H9 (cell line): Measurements from ENCODE around the gene DENND1A. TPM values are rescaled to one million over a fixed set of nuclear protein-coding genes. Genes with fewer than 3 reads are reported as not detected.

Experiments
- DNase-seq: peaks from one replicate; pipeline ENCODE4 v3.0.0-alpha.2; 2017
- H2AFZ ChIP-seq: one replicate; pipeline ENCODE4 v1.6.1; 2013; ENCODE audit warnings: mild to moderate bottlenecking, low read length, control low read depth, moderate library complexity
- H2AK5ac ChIP-seq: 2 replicates; pipeline ENCODE4 v1.6.1; 2013; ENCODE audit warnings: low read length, control low read depth, mixed read lengths; ENCODE audit not compliant: insufficient read length
- H2BK120ac ChIP-seq: one replicate; pipeline ENCODE4 v1.6.1; 2013; ENCODE audit warnings: low read depth, mild to moderate bottlenecking, low read length, control low read depth, inconsistent platforms; ENCODE audit not compliant: poor library complexity, severe bottlenecking
- H2BK12ac ChIP-seq: 2 replicates; pipeline ENCODE4 v1.6.1; 2013; ENCODE audit warnings: low read length, control low read depth, mixed read lengths, low read depth; ENCODE audit not compliant: insufficient read length
- H2BK15ac ChIP-seq: 2 replicates; pipeline ENCODE4 v1.6.1; 2013; ENCODE audit warnings: low read depth, low read length, control low read depth
- H2BK20ac ChIP-seq: one replicate; pipeline ENCODE4 v1.6.1; 2013; ENCODE audit warnings: low read depth, mild to moderate bottlenecking, low read length, control low read depth, inconsistent platforms; ENCODE audit not compliant: poor library complexity, severe bottlenecking
- H2BK5ac ChIP-seq: 2 replicates; pipeline ENCODE4 v1.6.1; 2013; ENCODE audit warnings: low read length, control low read depth, mixed read lengths; ENCODE audit not compliant: insufficient read length
- H3K14ac ChIP-seq: 2 replicates; pipeline ENCODE4 v1.6.1; 2013; ENCODE audit warnings: low read length, control low read depth; ENCODE audit not compliant: insufficient read depth
- H3K18ac ChIP-seq: 2 replicates; pipeline ENCODE4 v1.6.1; 2013; ENCODE audit warnings: low read depth, mild to moderate bottlenecking, mixed read lengths, low read length, control low read depth; ENCODE audit not compliant: insufficient read length
- H3K23ac ChIP-seq: 2 replicates; pipeline ENCODE4 v1.6.1; 2013; ENCODE audit warnings: low read length, control low read depth, mixed read lengths, low read depth; ENCODE audit not compliant: insufficient read length
- H3K23me2 ChIP-seq: 2 replicates; pipeline ENCODE4 v1.6.1; 2013; ENCODE audit warnings: low read depth, mild to moderate bottlenecking, mixed read lengths, low read length, control low read depth; ENCODE audit not compliant: insufficient read length, poor library complexity, severe bottlenecking
- H3K27ac ChIP-seq: 2 replicates; pipeline ENCODE4 v1.5.1; 2013; ENCODE audit warnings: low read length, control low read depth, mixed read lengths, low read depth; ENCODE audit not compliant: insufficient read length
- H3K27me3 ChIP-seq: 2 replicates; pipeline ENCODE4 v1.6.1; 2013; ENCODE audit warnings: low read length, control low read depth, inconsistent platforms; ENCODE audit not compliant: insufficient read depth
- H3K4ac ChIP-seq: 2 replicates; pipeline ENCODE4 v1.6.1; 2013; ENCODE audit warnings: low read depth, mild to moderate bottlenecking, control low read depth, inconsistent platforms, low read length, moderate library complexity
- H3K4me1 ChIP-seq: 2 replicates; pipeline ENCODE4 v1.6.1; 2013; ENCODE audit warnings: low read length, control low read depth, inconsistent platforms; ENCODE audit not compliant: insufficient read depth
- H3K4me2 ChIP-seq: 2 replicates; pipeline ENCODE4 v1.6.1; 2013; ENCODE audit warnings: low read length, control low read depth, mixed read lengths; ENCODE audit not compliant: insufficient read length, insufficient read depth
- H3K56ac ChIP-seq: 2 replicates; pipeline ENCODE4 v1.6.1; 2013; ENCODE audit warnings: low read depth, mild to moderate bottlenecking, mixed read lengths, low read length, control low read depth; ENCODE audit not compliant: insufficient read length
- H3K79me1 ChIP-seq: 2 replicates; pipeline ENCODE4 v1.6.1; 2013; ENCODE audit warnings: low read depth, mild to moderate bottlenecking, moderate library complexity, low read length, control low read depth, inconsistent platforms; ENCODE audit not compliant: insufficient read depth, poor library complexity, severe bottlenecking
- H3K79me2 ChIP-seq: 2 replicates; pipeline ENCODE4 v1.6.1; 2013; ENCODE audit warnings: low read length, control low read depth, inconsistent platforms; ENCODE audit not compliant: insufficient read depth
- H3K9ac ChIP-seq: 2 replicates; pipeline ENCODE4 v1.6.1; 2013; ENCODE audit warnings: low read length, control low read depth, mixed read lengths; ENCODE audit not compliant: insufficient read length; ENCODE audit errors: extremely low read depth
- H3K9me3 ChIP-seq: one replicate; pipeline ENCODE4 v1.6.1; 2013; ENCODE audit warnings: low read depth, low read length, inconsistent platforms; ENCODE audit not compliant: control insufficient read depth
- H3T11ph ChIP-seq: one replicate; pipeline ENCODE4 v1.6.1; 2013; ENCODE audit warnings: mild to moderate bottlenecking, low read length, control low read depth, inconsistent platforms
- H4K20me1 ChIP-seq: one replicate; pipeline ENCODE4 v1.6.1; 2013; ENCODE audit not compliant: control insufficient read depth, insufficient read length, insufficient read depth
- H4K5ac ChIP-seq: 2 replicates; pipeline ENCODE4 v1.6.1; 2013; ENCODE audit warnings: low read depth, mild to moderate bottlenecking, mixed read lengths, low read length, control low read depth; ENCODE audit not compliant: insufficient read length
- H4K8ac ChIP-seq: replicated peaks from 2 replicates; pipeline ENCODE4 v1.6.1; 2013; ENCODE audit warnings: low read length, control low read depth, mixed read lengths, low read depth; ENCODE audit not compliant: insufficient read length
- H4K91ac ChIP-seq: 2 replicates; pipeline ENCODE4 v1.6.1; 2013; ENCODE audit warnings: low read depth, mild to moderate bottlenecking, moderate library complexity, mixed read lengths, low read length, control low read depth; ENCODE audit not compliant: insufficient read length
- H3K27ac Mint-ChIP-seq, 3 experiments: 2 replicates in 2 of 3; 3 replicates in 1 of 3; pipeline ENCODE4 v1.8.0; 2020 to 2021; ENCODE audit warnings: mixed read lengths in 3 of 3, mild to moderate bottlenecking in 1 of 3, moderate library complexity in 1 of 3
- H3K27me3 Mint-ChIP-seq: 2 replicates; pipeline ENCODE4 v1.8.0; 2021; ENCODE audit warnings: low read depth, mild to moderate bottlenecking, moderate library complexity, mixed read lengths
- H3K36me3 Mint-ChIP-seq, 3 experiments: 2 replicates in 2 of 3; 3 replicates in 1 of 3; pipeline ENCODE4 v1.8.0; 2020 to 2021; ENCODE audit warnings: low read depth in 3 of 3, mixed read lengths in 3 of 3; ENCODE audit not compliant: insufficient read depth in 1 of 3
- H3K4me1 Mint-ChIP-seq, 2 experiments: 2 replicates each; pipeline ENCODE4 v1.8.0; 2020; ENCODE audit warnings: mixed read lengths in 2 of 2
- H3K4me3 Mint-ChIP-seq, 2 experiments: 2 replicates in 1 of 2; 3 replicates in 1 of 2; pipeline ENCODE4 v1.8.0; 2020 to 2021; ENCODE audit warnings: mild to moderate bottlenecking in 2 of 2, mixed read lengths in 2 of 2, moderate library complexity in 1 of 2
- H3K9me3 Mint-ChIP-seq, 2 experiments: 2 replicates in 1 of 2; 3 replicates in 1 of 2; pipeline ENCODE4 v1.8.0; 2020; ENCODE audit warnings: mild to moderate bottlenecking in 2 of 2, mixed read lengths in 2 of 2, moderate library complexity in 1 of 2
- CTCF ChIP-seq: fragments of 200-600 bp; sonication (generic); conservative IDR thresholded peaks from 3 replicates; pipeline ENCODE4 v1.8.0; 2021; ENCODE audit warnings: antibody characterized with exemption, mild to moderate bottlenecking
- WGBS: extraction: QIAGEN DNeasy Blood & Tissue Kit; methylation state at CpG from one replicate; pipeline ENCODE4 v1.1.7; 2013; ENCODE audit warnings: missing lambda C conversion rate, low lambda C conversion rate, mixed read lengths; ENCODE audit not compliant: insufficient read length; ENCODE audit errors: extremely low coverage; 5-methylcytosine and 5-hydroxymethylcytosine counted together
- total RNA-seq: library from RNA; stranded (reverse); gene quantifications from 2 replicates; pipeline ENCODE4 v1.2.1, GENCODE V29; 2021

The DENND1A gene
- total RNA-seq, 1 experiment from 2014 or later: 20.4 TPM

- Mint-ChIP-seq H3K36me3 (peaks cover 0 to 10% (median 0%) of the 10 kb centered on the region in 3 experiments; a peak in 4 of 7 replicates), H3K4me3 (no peak overlapping the region), H3K27me3 (no peaks in the 10 kb centered on the region), H3K9me3 (no peaks in the 10 kb centered on the region), H3K4me1 (peaks cover 18 to 25% of the 10 kb centered on the region in 2 experiments), H3K27ac (no peak overlapping the region; a peak in 1 of 7 replicates)
- no peak overlapping the region for H2BK120ac ChIP-seq
- H3K18ac ChIP-seq: no peak overlapping the region
- no peak overlapping the region for H2AFZ ChIP-seq
- no peak overlapping the region for H3K14ac ChIP-seq
- no peak overlapping the region for H3K27ac ChIP-seq
- no peak overlapping the region for H2AK5ac ChIP-seq
- H3K4ac ChIP-seq: no peak overlapping the region
- no peak for DNase-seq
- H3K27me3 ChIP-seq: no peaks in the 10 kb centered on the region
- H4K91ac ChIP-seq: no peak overlapping the region
- H2BK12ac ChIP-seq: no peak overlapping the region
- H3K56ac ChIP-seq: no peak overlapping the region
- no peak for TF ChIP-seq CTCF
- H4K20me1 ChIP-seq: no peaks in the 10 kb centered on the region
- no peaks in the 10 kb centered on the region for H3K9me3 ChIP-seq
- H4K8ac ChIP-seq: no peak overlapping the region
- no peak overlapping the region for H3K9ac ChIP-seq
- no peak overlapping the region for H3K23ac ChIP-seq
- H3K79me2 ChIP-seq: no peaks in the 10 kb centered on the region
- H3K4me2 ChIP-seq: no peak overlapping the region
- no peaks in the 10 kb centered on the region for H3K23me2 ChIP-seq
- no peak overlapping the region for H2BK5ac ChIP-seq
- H3T11ph ChIP-seq: no peak overlapping the region
- H2BK15ac ChIP-seq: no peak overlapping the region
- H2BK20ac ChIP-seq: no peak overlapping the region
- H4K5ac ChIP-seq: no peak overlapping the region
- H3K4me1 ChIP-seq: no peaks in the 10 kb centered on the region
- WGBS: no CpG with 5 or more reads among the region's 5 CpGs
- H3K79me1 ChIP-seq: no peaks in the 10 kb centered on the region
Observed at GRCh38 chr9:123552530-123552929, 377.4 kb downstream of the DENND1A start.
